HepG2 (cell line): ENCODE results near the gene NFE2L3. TPM values are rescaled to one million over a fixed set of nuclear protein-coding genes. Genes with fewer than 3 reads are reported as not detected.

Experiments
- BHLHE40 ChIP-seq: IDR thresholded peaks from 2 replicates; pipeline ENCODE4 v1.6.1; 2011; ENCODE audit warnings: low read length, improper control_type of control experiment
- CEBPZ ChIP-seq: IDR thresholded peaks from 2 replicates; pipeline ENCODE4 v1.6.1; 2012; ENCODE audit warnings: low read length, improper control_type of control experiment
- CREM ChIP-seq, 2 experiments: sonication (generic) in 1 of 2; formaldehyde crosslinking in 1 of 2; IDR thresholded peaks; 2 replicates each; pipeline versions ENCODE4 v1.4.0 to v1.6.1; 2016 to 2020; ENCODE audit warnings: antibody characterized with exemption in 1 of 2, mild to moderate bottlenecking in 1 of 2, missing genetic modification reagents in 1 of 2
- EEA1 ChIP-seq: sonication (generic); formaldehyde crosslinking; IDR thresholded peaks from 2 replicates; pipeline ENCODE4 v1.5.1; 2020; ENCODE audit warnings: mild to moderate bottlenecking, missing genetic modification reagents, borderline replicate concordance
- EHMT2 ChIP-seq: fragments of 200-600 bp; sonication (generic); IDR thresholded peaks from 2 replicates; pipeline ENCODE4 v1.7.0; 2017; ENCODE audit warnings: antibody characterized with exemption, low read depth, low read length, borderline replicate concordance
- KDM1A ChIP-seq: IDR thresholded peaks from 2 replicates; pipeline ENCODE4 v1.6.1; 2016; ENCODE audit warnings: missing compliant biosample characterization
- MTERF4 ChIP-seq: sonication (generic); formaldehyde crosslinking; IDR thresholded peaks from 2 replicates; pipeline ENCODE4 v1.8.0; 2023; ENCODE audit warnings: mild to moderate bottlenecking, missing genetic modification reagents
- NR1H2 ChIP-seq: sonication (generic); formaldehyde crosslinking; IDR thresholded peaks from 2 replicates; pipeline ENCODE4 v1.8.1; 2022; ENCODE audit warnings: low read depth, missing genetic modification reagents, borderline replicate concordance
- PAWR ChIP-seq: sonication (generic); formaldehyde crosslinking; IDR thresholded peaks from 2 replicates; pipeline ENCODE4 v1.4.0; 2020; ENCODE audit warnings: missing genetic modification reagents, mild to moderate bottlenecking, borderline replicate concordance
- PAXIP1 ChIP-seq: sonication (generic); formaldehyde crosslinking; conservative IDR thresholded peaks from 2 replicates; pipeline ENCODE4 v1.4.0; 2020; ENCODE audit warnings: mild to moderate bottlenecking, missing genetic modification reagents, moderate library complexity
- PBX2 ChIP-seq: IDR thresholded peaks from 2 replicates; pipeline ENCODE4 v1.6.1; 2016; ENCODE audit warnings: control low read depth
- PCBP2 ChIP-seq: fragments of 200-400 bp; formaldehyde crosslinking; optimal IDR thresholded peaks from 2 replicates; pipeline ENCODE3; 2018; ENCODE audit warnings: low read length, low read depth; ENCODE audit not compliant: poor library complexity, severe bottlenecking
- TFDP1 ChIP-seq: IDR thresholded peaks from 2 replicates; pipeline ENCODE4 v1.6.1; 2016; ENCODE audit warnings: missing compliant biosample characterization, missing genetic modification reagents, borderline replicate concordance
- TFE3 ChIP-seq: IDR thresholded peaks from 2 replicates; pipeline ENCODE4 v1.6.1; 2016
- ZNF33A ChIP-seq: sonication (generic); formaldehyde crosslinking; IDR thresholded peaks from 2 replicates; pipeline ENCODE4 v1.5.1; 2020; ENCODE audit warnings: missing genetic modification reagents, mild to moderate bottlenecking, moderate library complexity, borderline replicate concordance
- ZNF660 ChIP-seq: sonication (generic); formaldehyde crosslinking; IDR thresholded peaks from 2 replicates; pipeline ENCODE4 v1.5.1; 2020; ENCODE audit warnings: mild to moderate bottlenecking, low read depth, missing genetic modification reagents, borderline replicate concordance
- ZNF773 ChIP-seq: sonication (generic); formaldehyde crosslinking; IDR thresholded peaks from 2 replicates; pipeline ENCODE4 v1.4.0; 2020; ENCODE audit warnings: missing genetic modification reagents, borderline replicate concordance
- ZNF792 ChIP-seq: IDR thresholded peaks from 2 replicates; pipeline ENCODE4 v1.6.1; 2016
- polyA plus RNA-seq, 8 experiments: library from polyadenylated mRNA; depleted of rRNA in 3 of 8; stranded (reverse) in 7 of 8; unstranded in 1 of 8; fragments of >200 nt; fragmentation: Illumina TruSeq in 4 of 8; extraction: Trizol in 4 of 8; gene quantifications; 2 replicates each; pipeline versions ENCODE4 v1.2.1 to v1.2.3, GENCODE V29; 2011 to 2016; ENCODE audit warnings: low read depth in 4 of 8, missing spikeins in 1 of 8, mixed read lengths in 1 of 8; ENCODE audit not compliant: insufficient read depth in 1 of 8
- total RNA-seq, 5 experiments: library from RNA; depleted of rRNA; stranded (reverse); fragments of >200 nt; fragmentation: Illumina TruSeq; extraction: Trizol; gene quantifications; 2 replicates each; pipeline ENCODE4 v1.2.3, GENCODE V29; 2016; ENCODE audit warnings: low read depth in 1 of 5

The NFE2L3 gene
- total and polyA plus RNA-seq, 2 of the 13 experiments (the other 11 are each of a cell fraction or from before 2014, with no cell fraction given): 11.4 to 19.4 TPM

- no peak for TF ChIP-seq PAXIP1 (CRISPR knock-in tag)
- TF ChIP-seq CREM (IDR thresholded peaks at IDR 0.05): no peak
- TF ChIP-seq CREM (CRISPR knock-in tag; IDR thresholded peaks at IDR 0.05): no peak
- TF ChIP-seq ZNF33A (CRISPR knock-in tag): no peak
- TF ChIP-seq TFE3 (CRISPR knock-in tag): 0 out of 2 replicates have a peak, but pooled peaks have one; percentile 12
- TF ChIP-seq ZNF792 (CRISPR knock-in tag): no peak
- no peak for TF ChIP-seq MTERF4 (CRISPR knock-in tag)
- no peak for TF ChIP-seq PBX2
- TF ChIP-seq PCBP2: no peak
- no peak for TF ChIP-seq PAWR (CRISPR knock-in tag)
- TF ChIP-seq ZNF773: no peak
- TF ChIP-seq EEA1 (CRISPR knock-in tag): no peak
- TF ChIP-seq BHLHE40: no peak
- no peak for TF ChIP-seq EHMT2
- TF ChIP-seq CEBPZ: no peak
- no peak for TF ChIP-seq NR1H2
- no peak for TF ChIP-seq ZNF660 (CRISPR knock-in tag)
- no peak for TF ChIP-seq KDM1A (CRISPR knock-in tag)
- TF ChIP-seq TFDP1: no peak
Measured at GRCh38 chr7:26200038-26200443, 48.0 kb downstream of the NFE2L3 start (continued).
